ENCODE data around the gene FAM222B. TPM values are rescaled to one million over a fixed set of nuclear protein-coding genes. Genes with fewer than 3 reads are reported as not detected.

FAM222B gene
- total RNA-seq, 1 experiment from 2014 or later, result 39.5 TPM

GRCh38 chr17:28891201-28891600 is 48.6 kb upstream of the FAM222B start:
- no peak for DNase-seq
- H3K36me3 Mint-ChIP-seq (ENCODE audit: insufficient read depth, unreplicated experiment), result peaks cover 41% of the 10 kb centered on the region
- no peak overlapping the region for H3K4me3 Mint-ChIP-seq (ENCODE audit: unreplicated experiment)
- no peak for TF ChIP-seq CTCF (IDR thresholded peaks at IDR 0.05; ENCODE audit: insufficient read depth in 1 of 2, low read depth in 1 of 2, low read length in 1 of 2, severe bottlenecking in 1 of 2, unreplicated experiment in 1 of 2)
- no peaks in the 10 kb centered on the region for H3K9me3 ChIP-seq
- intact Hi-C loops (cut with micrococcal nuclease; ENCODE audit: unreplicated experiment), result no loop called here
- no peaks in the 10 kb centered on the region for H3K27me3 Mint-ChIP-seq (ENCODE audit: insufficient read depth, unreplicated experiment)
- no TSS peak for BruUV-seq (replicated peaks)
- peaks cover 1% of the 10 kb centered on the region; the same call in 1 of the 2 replicates for H3K36me3 ChIP-seq (ENCODE audit: control insufficient read depth, insufficient read depth, low read length)
- H3K9me3 Mint-ChIP-seq (ENCODE audit: unreplicated experiment), result no peaks in the 10 kb centered on the region
- H3K4me1 ChIP-seq, result peaks cover 6% of the 10 kb centered on the region
- ChIA-PET POLR2A (no interaction called here), CTCF (no interaction called here)
- no peak overlapping the region for H3K4me3 ChIP-seq (ENCODE audit: low read depth, low read length)
- H3K27ac Mint-ChIP-seq (ENCODE audit: unreplicated experiment), result peak overlapping the region; percentile 8
- no peaks in the 10 kb centered on the region for H3K27me3 ChIP-seq (replicated peaks; ENCODE audit: control insufficient read depth, insufficient read depth, low read length)
- peaks cover 10% of the 10 kb centered on the region for H3K4me1 Mint-ChIP-seq (ENCODE audit: low read depth, unreplicated experiment)

- no TSS peak for BruUV-seq (replicated peaks)
- no peak for TF ChIP-seq CTCF (IDR thresholded peaks at IDR 0.05; ENCODE audit: insufficient read depth in 1 of 2, low read depth in 1 of 2, low read length in 1 of 2, severe bottlenecking in 1 of 2, unreplicated experiment in 1 of 2)
- Mint-ChIP-seq H3K4me1 (ENCODE audit: low read depth, unreplicated experiment) (peaks cover 4% of the 10 kb centered on the region), H3K4me3 (ENCODE audit: unreplicated experiment) (no peak overlapping the region), H3K27me3 (ENCODE audit: insufficient read depth, unreplicated experiment) (no peaks in the 10 kb centered on the region), H3K36me3 (ENCODE audit: insufficient read depth, unreplicated experiment) (peaks cover 36% of the 10 kb centered on the region), H3K9me3 (ENCODE audit: unreplicated experiment) (no peaks in the 10 kb centered on the region), H3K27ac (ENCODE audit: unreplicated experiment) (no peak overlapping the region)
- Histone ChIP-seq H3K27me3 (replicated peaks; ENCODE audit: control insufficient read depth, insufficient read depth, low read length) (no peaks in the 10 kb centered on the region), H3K4me3 (ENCODE audit: low read depth, low read length) (no peak overlapping the region), H3K36me3 (ENCODE audit: control insufficient read depth, insufficient read depth, low read length) (peaks cover 2% of the 10 kb centered on the region; the same call in 1 of the 2 replicates), H3K9me3 (no peaks in the 10 kb centered on the region), H3K4me1 (no peaks in the 10 kb centered on the region)
- no peak for DNase-seq
- intact Hi-C loops (cut with micrococcal nuclease; ENCODE audit: unreplicated experiment), result no loop called here
- ChIA-PET CTCF (no interaction called here), POLR2A (no interaction called here)
These were observed 47.4 kb upstream of the FAM222B start for GRCh38 chr17:28889996-28890395.

GRCh38 chr17:28888832-28889231 is 46.2 kb upstream of the FAM222B start:
- peaks cover 36% of the 10 kb centered on the region for H3K36me3 Mint-ChIP-seq (ENCODE audit: insufficient read depth, unreplicated experiment)
- CTCF ChIA-PET, result interaction anchor here (0.6 kb wide), 2 partner anchors 35 to 225 kb away, joined by 3 to 11 read pairs; no protein-coding TSS in a partner anchor

More at GRCh38 chr17:28888832-28889231, 46.2 kb upstream of the FAM222B start:
- POLR2A ChIA-PET, result interaction anchor here (0.6 kb wide), 1 partner anchor 49 kb away, joined by 4 read pairs; no protein-coding TSS in a partner anchor
- no peaks in the 10 kb centered on the region for H3K27me3 ChIP-seq (replicated peaks; ENCODE audit: control insufficient read depth, insufficient read depth, low read length)
- Mint-ChIP-seq H3K27me3 (ENCODE audit: insufficient read depth, unreplicated experiment) (no peaks in the 10 kb centered on the region), H3K27ac (ENCODE audit: unreplicated experiment) (no peak overlapping the region), H3K4me3 (ENCODE audit: unreplicated experiment) (no peak overlapping the region), H3K4me1 (ENCODE audit: low read depth, unreplicated experiment) (peaks cover 4% of the 10 kb centered on the region), H3K9me3 (ENCODE audit: unreplicated experiment) (no peaks in the 10 kb centered on the region)
- peaks cover 3% of the 10 kb centered on the region; the same call in 1 of the 2 replicates for H3K36me3 ChIP-seq (ENCODE audit: control insufficient read depth, insufficient read depth, low read length)
- intact Hi-C loops (cut with micrococcal nuclease; ENCODE audit: unreplicated experiment), result no loop called here
- no TSS peak for BruUV-seq (replicated peaks)
- H3K9me3 ChIP-seq, result no peaks in the 10 kb centered on the region
- no peak overlapping the region for H3K4me3 ChIP-seq (ENCODE audit: low read depth, low read length)
- TF ChIP-seq CTCF (IDR thresholded peaks at IDR 0.05; ENCODE audit: insufficient read depth in 1 of 2, low read depth in 1 of 2, low read length in 1 of 2, severe bottlenecking in 1 of 2, unreplicated experiment in 1 of 2), result no peak
- H3K4me1 ChIP-seq, result no peaks in the 10 kb centered on the region
- no peak for DNase-seq

All from Caco-2 (cell line).